Spleen (tissue), 11 donors: ENCODE data around the gene C14orf93. TPM values are rescaled to one million over a fixed set of nuclear protein-coding genes. Genes with fewer than 3 reads are reported as not detected.

Experiments
- DNase-seq: peaks from one replicate; pipeline ENCODE4 v3.0.0-alpha.2; 2020
- H3K27ac ChIP-seq, 8 donors: fragments of 200-600 bp; sonication (generic) in 7 of 8; 1 replicate in 4 of 8; 2 replicates in 4 of 8; pipeline versions ENCODE4 v1.5.0 to v1.8.0; 2016 to 2021; ENCODE audit warnings: inconsistent platforms in 4 of 8, mild to moderate bottlenecking in 4 of 8, moderate library complexity in 1 of 8
- H3K27me3 ChIP-seq, 7 donors: fragments of 200-600 bp; sonication (generic) in 6 of 7; replicated peaks in 1 of 7; 1 replicate in 4 of 7; 2 replicates in 3 of 7; pipeline versions ENCODE4 v1.5.0 to v1.8.0; 2016 to 2021; ENCODE audit warnings: inconsistent platforms in 3 of 7, mild to moderate bottlenecking in 1 of 7
- H3K36me3 ChIP-seq, 6 donors: fragments of 200-600 bp; sonication (generic) in 5 of 6; 1 replicate in 4 of 6; 2 replicates in 2 of 6; pipeline versions ENCODE4 v1.5.0 to v1.8.0; 2016 to 2021; ENCODE audit warnings: inconsistent platforms in 2 of 6
- H3K4me1 ChIP-seq, 6 donors: fragments of 200-600 bp; sonication (generic) in 5 of 6; 1 replicate in 3 of 6; 2 replicates in 3 of 6; pipeline versions ENCODE4 v1.5.0 to v1.8.0; 2016 to 2021; ENCODE audit warnings: inconsistent platforms in 3 of 6
- H3K4me3 ChIP-seq, 8 donors: fragments of 200-600 bp; sonication (generic) in 7 of 8; 1 replicate in 4 of 8; 2 replicates in 4 of 8; pipeline versions ENCODE4 v1.5.0 to v1.8.0; 2016 to 2021; ENCODE audit warnings: inconsistent platforms in 4 of 8, mild to moderate bottlenecking in 4 of 8, moderate library complexity in 2 of 8
- H3K9me3 ChIP-seq, 8 donors: fragments of 200-600 bp; sonication (generic) in 7 of 8; 1 replicate in 4 of 8; 2 replicates in 4 of 8; pipeline versions ENCODE4 v1.5.0 to v1.8.0; 2016 to 2021; ENCODE audit warnings: inconsistent platforms in 4 of 8
- CTCF ChIP-seq, 11 experiments: fragments of 200-600 bp in 7 of 11; fragments of 450-650 bp in 4 of 11; sonication (generic) in 4 of 11; IDR thresholded peaks in 8 of 11; conservative IDR thresholded peaks in 3 of 11; 1 replicate in 7 of 11; 2 replicates in 4 of 11; pipeline versions ENCODE4 v1.4.0 to v1.8.0; 2016 to 2021; ENCODE audit warnings: antibody characterized with exemption in 11 of 11, inconsistent platforms in 4 of 11, mild to moderate bottlenecking in 1 of 11
- POLR2A ChIP-seq, 3 donors: fragments of 450-650 bp; IDR thresholded peaks; one replicate each; pipeline ENCODE4 v1.5.1; 2017; ENCODE audit warnings: antibody characterized with exemption in 3 of 3, mild to moderate bottlenecking in 1 of 3
- POLR2AphosphoS5 ChIP-seq, 3 donors: sonication (generic); formaldehyde crosslinking; IDR thresholded peaks; one replicate each; pipeline ENCODE4 v1.5.1; 2017; ENCODE audit warnings: antibody characterized with exemption in 3 of 3
- WGBS, 5 donors: extraction: QIAGEN DNeasy Blood & Tissue Kit in 3 of 5; methylation state at CpG; one replicate each; pipeline versions ENCODE4 v1.1.5 to v1.1.7; 2013 to 2018; 5-methylcytosine and 5-hydroxymethylcytosine counted together
- intact Hi-C: fragments of 100-400 bp; cut with DNase I; formaldehyde crosslinking; loops from one replicate; pipeline ENCODE4 v1.15.0; 2023; ENCODE audit warnings: low total_unique reads
- polyA plus RNA-seq, 3 donors: library from polyadenylated mRNA; stranded (reverse); fragments of 200-250 nt; gene quantifications; one replicate each; pipeline ENCODE4 v1.2.1, GENCODE V29; 2013
- total RNA-seq, 7 donors: library from RNA; depleted of rRNA in 3 of 7; stranded (reverse); fragments of >200 nt in 3 of 7; fragmentation: NEBNext Ultra II Directional in 4 of 7; extraction: Animal tissue kit (Norgen Biotek cat#: 25700) in 4 of 7; gene quantifications; one replicate each; pipeline versions ENCODE4 v1.1.0 to v1.2.1, GENCODE V29; 2016 to 2021
- donor health status: healthy with polysubstance abuse.
- donor health status: DM: no; HTN: no; CAD: no; lungs with moderate emphysema.
- donor health status: DM: no; HTN: no; CAD: no.
- donor health status: Bipolar disorder and iron deficiency.
- donor health status: healthy.
- donor health status: DM: no; HTN: no; CAD: no.
- donor health status: DM: yes; HTN: yes; CAD: no.

Gene C14orf93
- total and polyA plus RNA-seq, 10 donors = 7.3 to 27.0 (median 10.6) TPM

DNA sequence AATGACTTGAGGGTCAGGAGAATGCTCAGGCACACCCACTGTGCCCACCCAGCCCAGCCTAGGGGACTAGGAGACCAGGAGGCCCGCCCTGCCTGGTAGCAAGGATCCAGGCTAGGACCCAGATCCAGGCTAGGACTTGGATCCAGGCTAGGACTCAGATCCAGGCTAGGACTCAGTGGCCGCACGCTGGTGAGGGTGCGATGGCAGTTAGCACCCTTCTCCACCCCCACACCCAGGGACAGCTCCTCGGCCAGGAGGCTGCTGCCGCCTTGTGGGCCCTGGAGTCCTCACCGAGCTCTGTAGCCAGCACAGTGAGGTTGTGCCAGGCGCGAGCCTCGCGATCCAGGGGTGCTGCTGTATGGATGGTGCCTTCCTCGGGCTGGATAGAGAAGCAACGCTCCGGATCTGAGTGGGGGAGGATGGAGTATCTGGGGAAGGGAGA lies 42.3 kb upstream of the C14orf93 start:
- Histone ChIP-seq H3K9me3 (no peaks in the 10 kb centered on the region), H3K27ac (no peak overlapping the region), H3K27me3 (peaks cover 0 to 10% (median 0%) of the 10 kb centered on the region in 7 donors), H3K4me1 (peaks cover 10 to 22% (median 13%) of the 10 kb centered on the region in 6 donors), H3K4me3 (no peak overlapping the region), H3K36me3 (no peaks in the 10 kb centered on the region)
- WGBS, 5 donors = 76 to 90% (median 83%) methylated on average over 10 to 14 of the region's 14 CpGs
- intact Hi-C loops = no loop called here
- no peak for DNase-seq
- no peak for TF ChIP-seq POLR2AphosphoS5 (IDR thresholded peaks at IDR 0.05)
- TF ChIP-seq POLR2A (IDR thresholded peaks at IDR 0.05) = no peak
- no peak for TF ChIP-seq CTCF (IDR thresholded peaks at IDR 0.05 in 8 of 11, conservative IDR thresholded peaks at IDR 0.05 in 3 of 11)

- Histone ChIP-seq H3K4me1 (peaks cover 2 to 22% (median 7%) of the 10 kb centered on the region in 6 donors), H3K4me3 (no peak overlapping the region), H3K9me3 (no peaks in the 10 kb centered on the region), H3K36me3 (no peaks in the 10 kb centered on the region), H3K27ac (no peak overlapping the region), H3K27me3 (peaks cover 0 to 5% (median 0%) of the 10 kb centered on the region in 7 donors)
- intact Hi-C loops = no loop called here
- WGBS, 5 donors = 77 to 87% (median 81%) methylated on average over 5 of the region's 5 CpGs
- TF ChIP-seq POLR2AphosphoS5 (IDR thresholded peaks at IDR 0.05) = no peak
- TF ChIP-seq CTCF (IDR thresholded peaks at IDR 0.05 in 8 of 11, conservative IDR thresholded peaks at IDR 0.05 in 3 of 11) = no peak
- TF ChIP-seq POLR2A (IDR thresholded peaks at IDR 0.05) = no peak
- no peak for DNase-seq
Measured at GRCh38 chr14:23051141-23052057, 41.5 kb upstream of the C14orf93 start.

GRCh38 chr14:23049011-23049410 lies 39.1 kb upstream of the C14orf93 start:
- Histone ChIP-seq H3K9me3 (no peaks in the 10 kb centered on the region), H3K27ac (no peak overlapping the region), H3K36me3 (no peaks in the 10 kb centered on the region), H3K27me3 (peaks cover 0 to 5% (median 0%) of the 10 kb centered on the region in 7 donors), H3K4me1 (peaks cover 0 to 29% (median 7%) of the 10 kb centered on the region in 6 donors), H3K4me3 (no peak overlapping the region)
- no peak for DNase-seq
- TF ChIP-seq POLR2AphosphoS5 (IDR thresholded peaks at IDR 0.05) (no peak), CTCF (IDR thresholded peaks at IDR 0.05 in 8 of 11, conservative IDR thresholded peaks at IDR 0.05 in 3 of 11) (no peak), POLR2A (IDR thresholded peaks at IDR 0.05) (no peak)
- WGBS, 5 donors = 95 to 99% (median 96%) methylated on average over 6 to 9 of the region's 9 CpGs
- intact Hi-C loops = no loop called here
